GM19025 (cell line): ENCODE measurements around the gene EHD3.

Experiments
- ATAC-seq: cut with Tn5 transposase; IDR thresholded peaks from one replicate; pipeline ENCODE4 v1.9.1; 2021; ENCODE audit warnings: mild to moderate bottlenecking, low read depth, moderate library complexity; ENCODE audit not compliant: unreplicated experiment

EHD3 gene

DNA sequence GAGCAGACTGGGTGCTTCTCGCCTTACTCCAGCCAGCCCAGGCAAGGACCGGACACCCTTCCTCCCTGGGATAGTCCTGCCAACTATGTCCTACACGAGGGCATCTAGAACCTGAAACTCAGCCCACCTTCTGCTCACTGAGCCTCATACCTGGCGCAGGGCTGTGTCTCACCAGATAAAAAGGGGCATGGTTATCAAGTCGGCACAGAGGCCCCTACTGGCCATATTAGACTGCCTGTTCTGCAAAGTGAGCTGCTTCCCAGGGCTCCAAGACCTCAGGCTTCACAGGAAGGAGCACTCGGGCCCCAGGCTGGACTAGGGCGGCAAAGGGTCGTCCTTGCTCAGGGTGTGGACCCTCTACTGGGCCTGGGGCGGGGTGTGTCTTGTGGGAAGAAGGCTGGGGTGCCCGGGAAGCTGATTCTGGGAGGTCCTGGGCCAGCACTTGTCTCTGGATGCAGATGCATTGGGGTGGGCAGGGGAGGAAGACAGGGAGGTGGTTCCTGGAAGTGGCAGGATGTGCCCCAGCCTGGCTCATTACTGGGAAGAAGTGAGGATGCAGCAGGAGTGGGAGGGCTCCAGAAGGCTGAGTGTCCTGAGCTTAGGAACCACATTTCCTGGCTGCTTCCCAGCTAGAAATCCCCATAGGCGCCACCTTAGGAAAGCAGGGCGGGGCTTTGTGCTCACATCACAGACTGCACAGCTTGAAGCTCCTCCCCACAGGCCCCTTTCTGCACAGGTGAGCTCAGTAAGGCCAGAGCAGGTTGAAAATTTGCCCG lies 19.6 kb downstream of the EHD3 start:
- no peak for ATAC-seq

- no peak for ATAC-seq
Observed at GRCh38 chr2:31254237-31255203, 20.6 kb downstream of the EHD3 start.

GRCh38 chr2:31255911-31256571 lies 22.1 kb downstream of the EHD3 start:
- ATAC-seq = peak; percentile 65

DNA sequence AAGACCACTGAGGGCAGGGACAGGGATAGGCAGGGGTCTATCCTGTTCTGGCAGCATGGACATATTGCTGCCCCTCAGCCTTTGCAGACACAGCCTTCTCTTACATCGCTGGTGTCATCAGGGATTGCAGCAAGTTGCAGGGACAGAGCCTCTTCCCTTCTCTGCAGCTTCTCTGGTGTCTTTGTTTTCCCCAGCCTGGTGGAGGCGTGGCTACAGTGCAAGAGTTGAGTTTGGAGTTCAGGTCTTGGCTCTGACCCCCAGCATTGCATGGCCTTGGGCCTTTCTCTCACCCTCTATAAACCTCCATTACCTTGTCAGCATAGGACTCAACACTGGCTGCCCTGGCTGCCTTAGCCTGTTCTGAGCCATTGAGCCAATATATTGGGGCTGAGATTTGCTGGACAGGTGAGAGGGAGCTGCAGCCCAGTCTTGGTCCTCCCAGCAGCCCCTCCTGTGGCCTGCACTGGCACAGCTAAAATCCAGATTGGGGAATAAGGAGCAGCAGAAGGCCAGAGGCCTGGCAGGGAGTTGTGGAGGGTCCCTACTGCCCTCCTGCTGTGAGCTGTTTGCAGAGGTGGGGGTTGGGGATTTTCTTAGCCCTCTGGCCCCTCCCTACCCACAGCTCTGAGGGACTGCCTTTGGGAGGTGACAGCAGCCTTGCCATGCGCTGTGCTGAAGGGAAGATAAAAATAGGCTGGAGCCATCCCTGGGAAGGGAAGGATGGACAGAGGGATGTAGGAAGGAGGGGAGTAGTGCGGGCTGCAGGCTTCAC lies 22.8 kb downstream of the EHD3 start:
- no peak for ATAC-seq

DNA sequence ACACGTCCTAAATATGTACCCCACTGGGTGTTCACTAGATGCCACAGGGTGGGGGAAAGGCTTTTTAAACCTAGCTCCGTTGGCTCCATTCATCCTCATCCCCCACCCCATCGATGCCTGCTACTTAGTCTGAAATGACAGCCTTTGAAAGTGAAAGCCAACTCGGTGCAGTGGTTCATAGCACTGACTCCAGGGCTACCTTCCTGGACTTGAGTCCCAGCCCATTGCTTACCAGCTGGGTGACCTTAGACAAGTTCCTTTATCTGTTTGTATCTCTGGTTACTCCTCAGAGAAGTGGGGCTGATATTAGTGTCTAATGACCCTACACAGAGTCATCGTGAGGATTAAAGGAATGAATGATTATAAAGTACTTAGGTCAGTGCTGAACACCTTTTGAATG lies 24.4 kb downstream of the EHD3 start:
- peak; percentile 35 for ATAC-seq

DNA sequence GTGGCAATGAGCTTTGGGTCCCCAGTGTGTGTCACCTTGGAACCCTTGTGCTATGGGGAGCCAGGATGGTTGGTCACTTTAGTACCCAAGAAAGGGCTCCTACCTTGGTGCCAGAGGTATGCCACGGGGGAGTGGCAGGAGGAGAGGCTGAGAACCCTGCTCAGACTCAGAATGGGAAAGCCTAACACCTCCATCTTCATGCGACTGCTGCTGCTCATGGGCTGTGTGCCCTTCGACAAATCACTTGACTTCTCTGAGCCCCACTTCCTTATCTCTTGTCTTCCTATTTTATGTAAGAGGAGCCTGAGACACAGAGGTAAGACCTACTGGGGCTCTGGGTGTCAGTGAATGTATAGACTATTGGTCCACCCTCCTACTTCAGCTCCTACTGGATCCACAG lies 25.1 kb downstream of the EHD3 start:
- ATAC-seq = no peak

DNA sequence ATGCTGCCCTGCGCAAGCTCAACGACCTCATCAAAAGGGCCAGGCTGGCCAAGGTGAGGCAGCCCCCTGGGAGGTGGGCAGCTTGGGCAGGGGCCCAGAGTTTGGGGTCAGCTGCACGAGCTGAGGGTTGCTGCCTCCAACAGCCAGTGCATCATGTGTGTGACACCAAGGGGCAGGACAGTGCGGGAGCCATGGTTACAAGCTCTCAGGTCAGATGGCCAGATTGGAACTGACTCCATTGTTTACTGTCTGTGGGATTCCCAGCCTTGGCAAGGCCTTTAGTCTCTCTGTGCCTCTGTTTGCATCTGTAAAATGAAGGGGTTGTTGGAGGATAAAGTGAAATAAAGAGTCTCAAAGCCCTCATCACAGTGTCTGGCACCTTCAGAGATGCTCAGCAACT lies 26.9 kb downstream of the EHD3 start:
- no peak for ATAC-seq

GRCh38 chr2:31263636-31264190 lies 29.8 kb downstream of the EHD3 start:
- no peak for ATAC-seq

- ATAC-seq = no peak
Observed at GRCh38 chr2:31265234-31265633, 31.3 kb downstream of the EHD3 start.

DNA sequence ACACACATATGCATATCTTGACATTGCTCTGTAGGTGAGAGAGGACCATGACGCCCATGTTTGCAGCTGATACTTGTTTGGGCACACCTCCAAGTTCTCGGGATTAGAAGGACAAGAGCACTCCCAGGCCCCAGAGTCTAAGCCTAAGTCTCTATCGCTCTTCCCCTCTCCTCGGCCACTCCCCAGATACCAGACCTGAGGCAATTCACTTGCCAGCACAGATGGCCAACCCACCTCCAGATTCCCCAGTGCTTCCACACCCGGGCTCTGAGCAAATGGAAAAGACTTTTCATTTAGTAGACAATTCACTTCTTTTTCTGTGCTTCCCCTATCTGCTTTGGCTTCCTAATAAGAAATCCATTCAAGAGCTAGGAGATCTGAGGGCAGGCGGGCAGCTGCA lies 32.9 kb downstream of the EHD3 start:
- no peak for ATAC-seq

DNA sequence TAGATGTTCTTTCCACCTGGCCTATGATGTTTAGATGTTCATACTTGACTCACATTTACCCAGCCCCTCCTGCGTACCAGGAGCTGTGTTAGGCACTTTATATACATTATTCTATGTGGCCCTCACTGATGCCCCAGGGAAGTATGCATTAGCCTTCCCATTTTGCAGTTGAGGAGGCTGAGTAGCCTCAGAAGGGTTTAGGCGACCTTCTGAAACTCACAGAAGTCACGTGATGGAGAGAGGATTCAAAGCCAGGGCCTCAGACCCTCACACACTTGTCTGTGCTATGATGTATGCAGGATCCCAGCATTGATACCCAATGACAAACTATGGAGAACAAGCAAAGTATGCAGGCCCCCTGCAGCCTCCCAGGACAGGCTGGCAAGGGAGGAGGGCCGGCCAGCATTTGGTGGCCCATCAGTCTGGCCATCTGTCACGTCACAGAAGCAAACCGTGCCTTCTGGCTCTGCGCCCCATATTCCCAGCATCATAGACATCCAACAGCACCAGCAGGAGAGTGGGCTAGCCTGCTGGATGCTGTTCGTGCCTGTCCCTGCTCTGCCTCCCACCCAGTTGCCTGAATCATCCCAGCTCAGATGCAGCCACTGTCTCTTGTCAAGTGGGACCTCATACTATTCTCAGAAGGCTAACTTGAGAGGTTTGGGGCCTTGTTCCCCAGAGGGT lies 33.6 kb downstream of the EHD3 start:
- ATAC-seq = no peak

GRCh38 chr2:31268344-31268743 lies 34.4 kb downstream of the EHD3 start:
- ATAC-seq = no peak

- no peak for ATAC-seq
Observed at GRCh38 chr2:31269087-31269486, 35.1 kb downstream of the EHD3 start.

DNA sequence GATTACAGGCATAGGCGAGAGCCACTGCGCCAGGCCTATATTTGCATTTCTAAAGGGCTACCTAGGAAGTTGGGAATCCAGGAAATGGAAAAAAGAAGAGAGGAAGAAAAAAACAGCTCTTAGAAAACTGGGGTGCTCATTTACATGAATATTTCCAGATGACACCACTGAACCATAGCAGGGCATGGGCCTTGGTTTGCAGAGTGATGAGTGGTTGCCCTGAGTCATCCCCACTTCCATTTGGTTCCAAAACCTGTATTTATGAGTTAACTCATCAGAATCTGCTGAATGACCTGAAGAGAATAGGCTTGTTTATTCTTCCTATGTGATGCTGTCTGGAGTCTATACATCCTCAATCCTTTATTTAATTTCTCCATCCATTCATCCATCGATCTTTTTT lies 36.2 kb downstream of the EHD3 start:
- no peak for ATAC-seq

GRCh38 chr2:31270822-31271231 lies 36.9 kb downstream of the EHD3 start:
- no peak for ATAC-seq

DNA sequence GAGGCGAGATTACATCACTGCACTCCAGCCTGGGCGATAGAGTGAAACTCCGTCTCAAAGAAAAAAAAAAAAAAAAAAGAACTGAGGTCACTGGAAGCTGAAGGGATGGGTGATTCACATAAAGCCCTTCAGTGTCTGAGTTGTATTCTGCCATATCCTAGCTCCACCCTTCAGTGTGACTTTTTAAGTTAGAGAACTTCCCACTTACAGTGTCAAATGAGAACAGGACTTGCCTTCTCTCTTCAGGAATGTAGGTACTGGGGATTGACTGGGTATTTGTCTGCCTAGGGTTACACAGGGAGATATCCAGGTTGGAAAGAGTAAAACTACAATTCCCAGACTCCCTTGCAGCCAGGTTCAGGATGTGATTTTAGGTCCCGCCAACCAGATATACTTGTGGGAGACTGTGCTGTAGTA lies 37.9 kb downstream of the EHD3 start:
- ATAC-seq = no peak

- ATAC-seq = no peak
Observed at GRCh38 chr2:31274401-31275075, 40.6 kb downstream of the EHD3 start.

DNA sequence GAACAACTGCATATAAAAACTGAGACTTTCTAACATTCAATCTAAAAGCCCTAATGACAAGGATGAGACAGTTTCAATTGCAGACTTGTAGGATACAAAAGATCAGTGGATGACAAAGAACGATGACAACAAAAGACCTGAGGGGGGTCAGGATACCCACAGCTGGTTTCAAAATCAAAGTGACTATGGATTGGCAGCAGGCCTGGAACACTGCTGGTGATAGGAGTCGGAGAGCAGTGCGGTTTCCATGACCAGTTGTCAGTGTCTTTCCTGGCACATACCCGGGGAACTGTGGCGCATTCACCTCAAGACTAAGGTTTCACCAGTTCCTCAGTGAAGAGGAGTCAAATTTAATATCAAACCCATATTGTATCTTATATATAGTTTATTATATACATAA lies 42.0 kb downstream of the EHD3 start:
- no peak for ATAC-seq

DNA sequence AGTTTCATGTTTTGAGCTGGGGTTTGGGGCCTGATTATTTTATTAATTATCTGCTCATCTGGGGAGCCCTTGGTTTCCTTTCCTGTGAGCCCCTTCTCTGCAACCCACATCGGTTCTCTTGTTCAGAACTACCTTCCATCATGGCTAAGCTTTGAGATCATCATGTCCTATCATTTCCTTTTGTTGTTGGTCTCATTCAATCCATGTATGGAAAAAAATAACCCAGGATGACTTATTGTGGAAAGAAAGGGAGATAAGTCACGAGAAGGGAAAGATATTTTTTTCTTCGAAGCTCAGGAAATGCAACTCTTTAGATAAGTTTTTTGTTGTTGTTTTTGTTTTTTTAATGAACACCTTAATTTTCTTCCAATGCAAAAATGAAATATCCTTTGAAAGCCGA lies 43.7 kb downstream of the EHD3 start:
- ATAC-seq = no peak
